Neural progenitor cell (in vitro differentiated cells): ENCODE data around the gene DCUN1D3. TPM values are rescaled to one million over a fixed set of nuclear protein-coding genes. Genes with fewer than 3 reads are reported as not detected.

Experiments used
- DNase-seq: peaks from one replicate; pipeline ENCODE4 v3.0.0-alpha.2; 2016; ENCODE audit warnings: low spot score
- H2AFZ ChIP-seq: fragments of 200-600 bp; sonication (generic); replicated peaks from 2 replicates; pipeline ENCODE4 v1.6.1; 2016; ENCODE audit warnings: antibody characterized with exemption
- H3F3A ChIP-seq: fragments of 200-600 bp; sonication (generic); 2 replicates; pipeline ENCODE4 v1.6.1; 2016; ENCODE audit warnings: antibody characterized with exemption, low read depth
- H3K27ac ChIP-seq: fragments of 200-600 bp; sonication (generic); 2 replicates; pipeline ENCODE4 v1.5.1; 2016; ENCODE audit warnings: mild to moderate bottlenecking
- H3K27me3 ChIP-seq: fragments of 200-600 bp; sonication (generic); 2 replicates; pipeline ENCODE4 v1.6.1; 2016; ENCODE audit warnings: mild to moderate bottlenecking, moderate library complexity
- H3K36me3 ChIP-seq: fragments of 200-600 bp; sonication (generic); 2 replicates; pipeline ENCODE4 v1.5.1; 2016
- H3K4me1 ChIP-seq: fragments of 200-600 bp; sonication (generic); 2 replicates; pipeline ENCODE4 v1.6.1; 2016; ENCODE audit warnings: mixed run types
- H3K4me2 ChIP-seq: fragments of 200-600 bp; sonication (generic); 2 replicates; pipeline ENCODE4 v1.6.1; 2016
- H3K4me3 ChIP-seq: fragments of 200-600 bp; sonication (generic); 2 replicates; pipeline ENCODE4 v1.5.1; 2016
- H3K79me2 ChIP-seq: fragments of 200-600 bp; sonication (generic); 2 replicates; pipeline ENCODE4 v1.6.1; 2016; ENCODE audit warnings: low read depth
- H3K9ac ChIP-seq: fragments of 200-600 bp; sonication (generic); 2 replicates; pipeline ENCODE4 v1.6.1; 2016
- H3K9me3 ChIP-seq: fragments of 200-600 bp; sonication (generic); 2 replicates; pipeline ENCODE4 v1.5.1; 2016; ENCODE audit warnings: low read depth
- H4K20me1 ChIP-seq: fragments of 200-600 bp; sonication (generic); 2 replicates; pipeline ENCODE4 v1.6.1; 2016; ENCODE audit warnings: low read depth
- H3K27ac Mint-ChIP-seq: 3 replicates; pipeline ENCODE4 v1.8.0; 2021; ENCODE audit warnings: mixed read lengths
- H3K27me3 Mint-ChIP-seq: 2 replicates; pipeline ENCODE4 v1.8.0; 2022; ENCODE audit warnings: low read depth, mild to moderate bottlenecking, inconsistent platforms, moderate library complexity, mixed read lengths; ENCODE audit not compliant: insufficient read depth
- H3K36me3 Mint-ChIP-seq: 3 replicates; pipeline ENCODE4 v1.8.0; 2021; ENCODE audit warnings: mixed read lengths
- H3K4me1 Mint-ChIP-seq: 3 replicates; pipeline ENCODE4 v1.8.0; 2021; ENCODE audit warnings: mixed read lengths
- H3K4me3 Mint-ChIP-seq: 3 replicates; pipeline ENCODE4 v1.8.0; 2021; ENCODE audit warnings: mild to moderate bottlenecking, moderate library complexity, mixed read lengths
- H3K9me3 Mint-ChIP-seq: 3 replicates; pipeline ENCODE4 v1.8.0; 2020; ENCODE audit warnings: mixed read lengths
- EZH2 ChIP-seq: fragments of 200-600 bp; sonication (generic); IDR thresholded peaks from 2 replicates; pipeline ENCODE4 v1.6.1; 2017; ENCODE audit warnings: antibody characterized with exemption, mild to moderate bottlenecking, moderate library complexity
- EZH2phosphoT487 ChIP-seq: fragments of 200-600 bp; sonication (generic); IDR thresholded peaks from 2 replicates; pipeline ENCODE4 v1.6.1; 2017; ENCODE audit warnings: antibody characterized with exemption
- total RNA-seq: library from RNA; depleted of rRNA; stranded (reverse); fragments of >200 nt; gene quantifications from 2 replicates; pipeline ENCODE4 v1.2.3, GENCODE V29; 2015; ENCODE audit warnings: low replicate concordance
- TF ChIP-seq, protein P1 (sequence below): fragments of 200-600 bp; sonication (generic); IDR thresholded peaks from 2 replicates; pipeline ENCODE4 v1.5.1; 2017; ENCODE audit warnings: antibody characterized with exemption, mild to moderate bottlenecking

DCUN1D3 gene
- total RNA-seq, 1 donor from 2014 or later = 18.2 TPM

DNA sequence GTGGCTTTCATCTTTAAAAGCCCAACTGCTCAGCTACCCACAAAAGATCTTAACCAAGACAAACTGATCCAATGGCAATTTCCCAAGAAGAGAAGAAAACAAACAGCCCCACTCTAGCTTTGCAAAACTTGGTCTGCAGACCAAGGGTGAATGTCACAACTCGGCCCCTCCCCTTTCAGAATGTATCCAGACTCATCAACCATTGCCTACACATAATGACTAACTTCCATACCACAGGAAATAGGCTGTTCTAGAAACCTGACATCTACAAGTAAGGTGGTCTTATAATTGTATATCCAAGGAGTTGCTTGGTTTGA, 16.0 kb downstream of the DCUN1D3 start:
- H3K4me3 Mint-ChIP-seq = no peak overlapping the region

DNA sequence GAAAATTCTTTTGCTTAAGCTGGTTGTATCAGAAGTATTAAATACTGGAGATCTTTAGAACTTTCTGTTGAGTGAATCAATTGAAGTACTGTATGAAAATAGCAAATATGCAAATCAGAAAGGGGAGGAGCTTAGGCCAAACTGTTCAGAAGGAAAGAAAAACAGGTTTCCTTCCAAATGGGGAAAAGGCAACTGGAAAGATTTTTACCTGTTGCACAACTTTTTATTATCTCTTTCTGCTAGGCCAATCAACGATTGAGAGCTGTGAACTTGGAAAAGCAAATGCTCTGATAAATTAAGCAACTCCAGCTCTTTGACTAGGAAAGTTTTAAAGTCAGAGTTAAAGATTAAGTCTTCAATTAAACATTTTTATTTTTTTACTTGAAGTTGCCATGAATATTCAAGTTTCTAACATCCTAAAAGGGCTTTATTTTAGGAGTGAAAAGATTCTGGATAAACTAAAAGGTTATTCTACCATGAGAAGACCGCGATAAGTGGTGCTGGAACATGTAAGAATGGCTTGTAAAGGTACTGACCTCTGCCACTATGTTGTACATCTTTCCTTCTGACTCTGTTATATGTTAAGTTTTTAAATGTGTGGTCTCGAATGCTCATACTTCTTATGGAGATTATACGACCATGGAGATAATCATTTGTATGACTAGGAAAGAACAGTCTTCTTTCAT, 16.5 kb downstream of the DCUN1D3 start:
- Histone ChIP-seq H3K27ac (no peak overlapping the region), H3K4me1 (peaks cover 13% of the 10 kb centered on the region), H3F3A (no peaks in the 10 kb centered on the region), H3K27me3 (no peaks in the 10 kb centered on the region), H3K36me3 (no peaks in the 10 kb centered on the region), H4K20me1 (peaks cover 9% of the 10 kb centered on the region), H3K4me3 (no peak overlapping the region), H3K79me2 (peaks cover 84% of the 10 kb centered on the region), H3K4me2 (no peak overlapping the region), H3K9ac (no peak overlapping the region), H3K9me3 (no peaks in the 10 kb centered on the region), H2AFZ (no peak overlapping the region)
- H3K36me3 Mint-ChIP-seq = peaks cover 8% of the 10 kb centered on the region
- H3K27ac Mint-ChIP-seq = no peak overlapping the region
- no peak for DNase-seq
- H3K27me3 Mint-ChIP-seq = no peaks in the 10 kb centered on the region
- H3K9me3 Mint-ChIP-seq = no peaks in the 10 kb centered on the region
- no peak for TF ChIP-seq EZH2
- TF ChIP-seq EZH2phosphoT487 = no peak
- TF ChIP-seq, protein P1, sequence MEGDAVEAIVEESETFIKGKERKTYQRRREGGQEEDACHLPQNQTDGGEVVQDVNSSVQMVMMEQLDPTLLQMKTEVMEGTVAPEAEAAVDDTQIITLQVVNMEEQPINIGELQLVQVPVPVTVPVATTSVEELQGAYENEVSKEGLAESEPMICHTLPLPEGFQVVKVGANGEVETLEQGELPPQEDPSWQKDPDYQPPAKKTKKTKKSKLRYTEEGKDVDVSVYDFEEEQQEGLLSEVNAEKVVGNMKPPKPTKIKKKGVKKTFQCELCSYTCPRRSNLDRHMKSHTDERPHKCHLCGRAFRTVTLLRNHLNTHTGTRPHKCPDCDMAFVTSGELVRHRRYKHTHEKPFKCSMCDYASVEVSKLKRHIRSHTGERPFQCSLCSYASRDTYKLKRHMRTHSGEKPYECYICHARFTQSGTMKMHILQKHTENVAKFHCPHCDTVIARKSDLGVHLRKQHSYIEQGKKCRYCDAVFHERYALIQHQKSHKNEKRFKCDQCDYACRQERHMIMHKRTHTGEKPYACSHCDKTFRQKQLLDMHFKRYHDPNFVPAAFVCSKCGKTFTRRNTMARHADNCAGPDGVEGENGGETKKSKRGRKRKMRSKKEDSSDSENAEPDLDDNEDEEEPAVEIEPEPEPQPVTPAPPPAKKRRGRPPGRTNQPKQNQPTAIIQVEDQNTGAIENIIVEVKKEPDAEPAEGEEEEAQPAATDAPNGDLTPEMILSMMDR = no peak
- H3K4me1 Mint-ChIP-seq = peaks cover 10% of the 10 kb centered on the region
- no peak overlapping the region for H3K4me3 Mint-ChIP-seq

More for the DNA sequence above, 16.0 kb downstream of the DCUN1D3 start:
- Mint-ChIP-seq H3K9me3 (no peaks in the 10 kb centered on the region), H3K27me3 (no peaks in the 10 kb centered on the region), H3K36me3 (peaks cover 8% of the 10 kb centered on the region), H3K4me1 (peaks cover 6% of the 10 kb centered on the region), H3K27ac (no peak overlapping the region)
- TF ChIP-seq, protein P1 = no peak
- TF ChIP-seq EZH2phosphoT487 = no peak
- TF ChIP-seq EZH2 = no peak
- no peaks in the 10 kb centered on the region for H3F3A ChIP-seq
- H3K79me2 ChIP-seq = peaks cover 84% of the 10 kb centered on the region
- DNase-seq = no peak
- no peak overlapping the region for H3K4me3 ChIP-seq
- H3K27me3 ChIP-seq = no peaks in the 10 kb centered on the region
- peaks cover 9% of the 10 kb centered on the region for H3K4me1 ChIP-seq
- peaks cover 7% of the 10 kb centered on the region for H4K20me1 ChIP-seq
- H3K4me2 ChIP-seq = no peak overlapping the region
- H3K27ac ChIP-seq = no peak overlapping the region
- H3K36me3 ChIP-seq = no peaks in the 10 kb centered on the region
- H3K9me3 ChIP-seq = no peaks in the 10 kb centered on the region
- H2AFZ ChIP-seq = no peak overlapping the region
- H3K9ac ChIP-seq = no peak overlapping the region

DNA sequence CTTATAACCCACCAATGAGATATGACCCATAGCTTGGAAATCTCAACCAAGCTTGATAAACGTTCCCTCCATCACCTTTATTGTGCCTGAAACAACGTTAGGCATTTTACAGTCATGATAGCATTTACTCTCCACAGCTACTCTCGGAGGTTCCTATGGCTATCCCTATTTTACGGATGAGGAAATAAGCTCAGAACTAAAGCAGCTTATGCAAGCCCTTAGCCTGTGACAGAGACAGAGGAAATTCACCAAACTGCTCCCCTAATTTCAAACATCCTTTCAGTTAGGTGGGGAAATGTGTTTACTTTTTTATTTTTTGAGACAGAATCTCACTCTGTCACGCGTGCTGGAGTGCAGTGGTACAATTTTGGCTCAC, 18.7 kb downstream of the DCUN1D3 start:
- no peak overlapping the region for H3K27ac Mint-ChIP-seq
- Histone ChIP-seq H3K4me1 (peaks cover 11% of the 10 kb centered on the region), H3K4me2 (no peak overlapping the region), H4K20me1 (peaks cover 9% of the 10 kb centered on the region), H2AFZ (no peak overlapping the region), H3K27ac (no peak overlapping the region), H3F3A (no peaks in the 10 kb centered on the region), H3K27me3 (no peaks in the 10 kb centered on the region), H3K79me2 (peaks cover 83% of the 10 kb centered on the region), H3K9me3 (no peaks in the 10 kb centered on the region), H3K36me3 (no peaks in the 10 kb centered on the region), H3K4me3 (no peak overlapping the region), H3K9ac (no peak overlapping the region)
- H3K9me3 Mint-ChIP-seq = no peaks in the 10 kb centered on the region
- no peak for TF ChIP-seq EZH2phosphoT487
- TF ChIP-seq, protein P1 = no peak
- TF ChIP-seq EZH2 = no peak
- H3K4me3 Mint-ChIP-seq = no peak overlapping the region
- H3K27me3 Mint-ChIP-seq = no peaks in the 10 kb centered on the region
- peaks cover 8% of the 10 kb centered on the region for H3K36me3 Mint-ChIP-seq
- DNase-seq = no peak
- H3K4me1 Mint-ChIP-seq = peaks cover 16% of the 10 kb centered on the region
